GM12878 (cell line): ENCODE results near the gene ESRP2. TPM values are rescaled to one million over a fixed set of nuclear protein-coding genes. Genes with fewer than 3 reads are reported as not detected.

Experiments used
- ATF3 ChIP-seq: IDR thresholded peaks from 2 replicates; pipeline ENCODE4 v1.6.1; 2011; ENCODE audit warnings: low read depth, mild to moderate bottlenecking, low read length, moderate library complexity, borderline replicate concordance; ENCODE audit errors: extremely low read depth
- BCL11A ChIP-seq: IDR thresholded peaks from 2 replicates; pipeline ENCODE4 v1.6.1; 2011; ENCODE audit warnings: low read depth, low read length
- BMI1 ChIP-seq: fragments of 450-650 bp; IDR thresholded peaks from 2 replicates; pipeline ENCODE4 v1.6.1; 2016; ENCODE audit warnings: mild to moderate bottlenecking, moderate library complexity, borderline replicate concordance
- CTCF ChIP-seq, 3 experiments: IDR thresholded peaks in 2 of 3; conservative IDR thresholded peaks in 1 of 3; 2 replicates each; pipeline ENCODE4 v1.5.1; 2011; ENCODE audit warnings: low read depth in 3 of 3, low read length in 3 of 3, mild to moderate bottlenecking in 3 of 3, control low read depth in 2 of 3, moderate library complexity in 2 of 3, inconsistent platforms in 1 of 3, mixed read lengths in 1 of 3; ENCODE audit not compliant: control insufficient read depth in 2 of 3, insufficient read depth in 1 of 3; ENCODE audit errors: extremely low read depth in 1 of 3
- E2F8 ChIP-seq: fragments of 450-650 bp; IDR thresholded peaks from 2 replicates; pipeline ENCODE4 v1.6.1; 2018; ENCODE audit warnings: mild to moderate bottlenecking, low read depth, moderate library complexity; ENCODE audit not compliant: partially characterized antibody
- FOS ChIP-seq: IDR thresholded peaks from 3 replicates; pipeline ENCODE4 v1.6.1; 2011; ENCODE audit warnings: borderline replicate concordance; ENCODE audit not compliant: insufficient read length; ENCODE audit errors: extremely low read depth
- FOXM1 ChIP-seq: IDR thresholded peaks from 2 replicates; pipeline ENCODE4 v1.6.1; 2012; ENCODE audit warnings: low read depth, mild to moderate bottlenecking, inconsistent platforms, low read length, moderate library complexity
- GATAD2B ChIP-seq: fragments of 450-650 bp; conservative IDR thresholded peaks from 2 replicates; pipeline ENCODE4 v1.6.1; 2017; ENCODE audit warnings: low read depth, mild to moderate bottlenecking, moderate library complexity
- IKZF1 ChIP-seq: fragments of 450-650 bp; conservative IDR thresholded peaks from 2 replicates; pipeline ENCODE4 v1.6.1; 2017; ENCODE audit warnings: antibody characterized with exemption, mild to moderate bottlenecking
- IRF5 ChIP-seq: fragments of 450-650 bp; IDR thresholded peaks from 2 replicates; pipeline ENCODE4 v1.6.1; 2017; ENCODE audit warnings: borderline replicate concordance
- MEF2A ChIP-seq: IDR thresholded peaks from 2 replicates; pipeline ENCODE4 v1.6.1; 2011; ENCODE audit warnings: low read depth, mild to moderate bottlenecking, low read length, moderate library complexity; ENCODE audit not compliant: insufficient read depth
- POLR2AphosphoS5 ChIP-seq: IDR thresholded peaks from 2 replicates; pipeline ENCODE4 v1.6.1; 2011; ENCODE audit warnings: mild to moderate bottlenecking, low read length, inconsistent platforms
- RCOR1 ChIP-seq: conservative IDR thresholded peaks from 2 replicates; pipeline ENCODE4 v1.6.1; 2012; ENCODE audit warnings: low read depth, low read length, improper control_type of control experiment
- SP1 ChIP-seq: IDR thresholded peaks from one replicate; pipeline ENCODE4 v1.6.1; 2011; ENCODE audit warnings: low read depth, low read length
- SRF ChIP-seq, 2 experiments: IDR thresholded peaks; 2 replicates each; pipeline ENCODE4 v1.6.1; 2011; ENCODE audit warnings: low read depth in 2 of 2, low read length in 2 of 2, mild to moderate bottlenecking in 1 of 2, moderate library complexity in 1 of 2
- SUZ12 ChIP-seq: fragments of 200-600 bp; sonication (generic); IDR thresholded peaks from one replicate; pipeline ENCODE4 v1.6.1; 2018; ENCODE audit warnings: antibody characterized with exemption, mild to moderate bottlenecking; ENCODE audit not compliant: unreplicated experiment
- ZBTB40 ChIP-seq: fragments of 450-650 bp; IDR thresholded peaks from 2 replicates; pipeline ENCODE4 v1.6.1; 2016; ENCODE audit warnings: mild to moderate bottlenecking, moderate library complexity, borderline replicate concordance
- polyA plus RNA-seq, 11 experiments: library from polyadenylated mRNA; depleted of rRNA in 4 of 11; unstranded in 6 of 11; stranded (reverse) in 5 of 11; fragments of >200 nt; fragmentation: Nextera tagmentation in 4 of 11; fragmentation: Illumina TruSeq in 1 of 11; extraction: Ambion mirVana in 4 of 11; extraction: Trizol in 1 of 11; gene quantifications; 1 replicate in 1 of 11; 2 replicates in 10 of 11; pipeline versions ENCODE4 v1.2.1 to v1.2.3, GENCODE V29; 2011 to 2016; ENCODE audit warnings: inconsistent platforms in 2 of 11, missing spikeins in 2 of 11, low read depth in 1 of 11
- total RNA-seq, 4 experiments: library from RNA; depleted of rRNA in 3 of 4; stranded (reverse); fragments of >200 nt in 3 of 4; fragmentation: Illumina TruSeq in 1 of 4; extraction: Trizol in 1 of 4; gene quantifications; 2 replicates each; pipeline versions ENCODE4 v1.2.1 to v1.2.3, GENCODE V29; 2013 to 2021

ESRP2 gene
- total and polyA plus RNA-seq, 10 of the 15 experiments (the other 5 are each of a cell fraction or from before 2014, with no cell fraction given) = 0.04 to 0.64 (median 0.08) TPM; not detected in 3

GRCh38 chr16:68264128-68265077 is 28.5 kb upstream of the ESRP2 start, which contains the start of gene SLC7A6 (continued):
- TF ChIP-seq ZBTB40 = no peak
- TF ChIP-seq IRF5 = no peak
- no peak for TF ChIP-seq ATF3
- no peak for TF ChIP-seq POLR2AphosphoS5
- no peak for TF ChIP-seq SRF (IDR thresholded peaks at IDR 0.05; ENCODE audit: low read depth in 2 of 2, low read length in 2 of 2)
- TF ChIP-seq E2F8 = no peak
- TF ChIP-seq BCL11A = no peak
- TF ChIP-seq FOXM1 = no peak
- no peak for TF ChIP-seq MEF2A
- TF ChIP-seq SUZ12 = no peak
- no peak for TF ChIP-seq BMI1
- TF ChIP-seq SP1 = no peak
- TF ChIP-seq IKZF1 = peak; percentile 91
- TF ChIP-seq GATAD2B = peak; percentile 96
- peak; percentile 77 to 85 (median 81); a peak in 5 of 6 replicates for TF ChIP-seq CTCF (IDR thresholded peaks at IDR 0.05 in 2 of 3, conservative IDR thresholded peaks at IDR 0.05 in 1 of 3; ENCODE audit: control insufficient read depth in 2 of 3, extremely low read depth in 1 of 3, insufficient read depth in 1 of 3, low read depth in 3 of 3, low read length in 3 of 3)
- TF ChIP-seq RCOR1 = no peak
- TF ChIP-seq FOS = no peak
